SK-N-SH (cell line): Measurements from ENCODE around the gene CEP250. TPM values are rescaled to one million over a fixed set of nuclear protein-coding genes. Genes with fewer than 3 reads are reported as not detected.

Experiments
- CTCF ChIA-PET: fragments of 300-600, 350-600 bp; formaldehyde crosslinking; extraction: SDS; loops from one replicate; lab custom pipeline; 2021; lab: Yijun Ruan, JAX
- POLR2A ChIA-PET: fragments of 350-600 bp; sonication (Branson Sonifier 250); formaldehyde crosslinking; extraction: SDS; loops from one replicate; lab custom pipeline; 2020; ENCODE audit warnings: antibody characterized with exemption, inconsistent platforms; lab: Yijun Ruan, JAX
- DNase-seq: peaks from one replicate; pipeline ENCODE4 v3.0.0; 2012
- H2AFZ ChIP-seq: fragments of 200-600 bp; sonication (generic); 2 replicates; pipeline ENCODE4 v1.8.1; 2016; ENCODE audit warnings: antibody characterized with exemption, mild to moderate bottlenecking, low read depth
- H3F3A ChIP-seq: fragments of 200-600 bp; sonication (generic); replicated peaks from 2 replicates; pipeline ENCODE3; 2016; ENCODE audit warnings: antibody characterized with exemption, mild to moderate bottlenecking; ENCODE audit not compliant: insufficient read depth
- H3K27ac ChIP-seq, 2 experiments: fragments of 200-500 bp in 1 of 2; fragments of 200-600 bp in 1 of 2; sonication (Bioruptor generic) in 1 of 2; sonication (generic), shearing (Covaris generic) in 1 of 2; 2 replicates each; pipeline versions ENCODE4 v1.5.1 to v1.6.1; 2014 to 2016; ENCODE audit warnings: low read depth in 2 of 2, inconsistent platforms in 1 of 2, low read length in 1 of 2, mild to moderate bottlenecking in 1 of 2, mixed read lengths in 1 of 2
- H3K27me3 ChIP-seq: fragments of 200-600 bp; sonication (generic), shearing (Covaris generic); 2 replicates; pipeline ENCODE4 v1.6.1; 2016; ENCODE audit warnings: mixed run types; ENCODE audit not compliant: insufficient read depth
- H3K36me3 ChIP-seq, 2 experiments: fragments of 200-500 bp in 1 of 2; fragments of 200-600 bp in 1 of 2; sonication (Bioruptor generic) in 1 of 2; sonication (generic) in 1 of 2; replicated peaks in 1 of 2; 2 replicates each; pipeline versions ENCODE3 to v1.5.1; 2014 to 2016; ENCODE audit warnings: low read length in 1 of 2, mild to moderate bottlenecking in 1 of 2; ENCODE audit not compliant: insufficient read depth in 2 of 2, control insufficient read depth in 1 of 2
- H3K4me1 ChIP-seq, 2 experiments: fragments of 200-500 bp in 1 of 2; fragments of 200-600 bp in 1 of 2; sonication (Bioruptor generic) in 1 of 2; sonication (generic), shearing (Covaris generic) in 1 of 2; 2 replicates each; pipeline versions ENCODE4 v1.5.1 to v1.6.1; 2014 to 2016; ENCODE audit warnings: low read depth in 1 of 2, low read length in 1 of 2, mixed run types in 1 of 2; ENCODE audit not compliant: insufficient read depth in 2 of 2, control insufficient read depth in 1 of 2
- H3K4me2 ChIP-seq: fragments of 200-600 bp; sonication (generic), shearing (Covaris generic); 2 replicates; pipeline ENCODE4 v1.6.1; 2017; ENCODE audit warnings: mixed run types
- H3K4me3 ChIP-seq, 2 experiments: fragments of 200-500 bp in 1 of 2; fragments of 200-600 bp in 1 of 2; sonication (Bioruptor generic) in 1 of 2; sonication (generic), shearing (Covaris generic) in 1 of 2; 2 replicates each; pipeline versions ENCODE4 v1.5.1 to v1.8.1; 2014 to 2016; ENCODE audit warnings: low read depth in 2 of 2, inconsistent platforms in 1 of 2, low read length in 1 of 2, mild to moderate bottlenecking in 1 of 2, mixed read lengths in 1 of 2, moderate library complexity in 1 of 2
- H3K79me2 ChIP-seq: fragments of 200-600 bp; sonication (generic); 2 replicates; pipeline ENCODE4 v1.8.1; 2017; ENCODE audit warnings: mild to moderate bottlenecking; ENCODE audit not compliant: insufficient read depth
- H3K9ac ChIP-seq: fragments of 200-600 bp; sonication (generic); 2 replicates; pipeline ENCODE4 v1.6.1; 2017; ENCODE audit warnings: mixed run types
- H3K9me2 ChIP-seq: fragments of 200-600 bp; sonication (generic); 2 replicates; pipeline ENCODE4 v1.6.1; 2017; ENCODE audit warnings: mixed run types
- H3K9me3 ChIP-seq: fragments of 200-600 bp; sonication (generic); 2 replicates; pipeline ENCODE4 v1.6.1; 2017; ENCODE audit warnings: mixed run types, mild to moderate bottlenecking, moderate library complexity
- H4K20me1 ChIP-seq: fragments of 200-600 bp; sonication (generic); 2 replicates; pipeline ENCODE4 v1.6.1; 2017; ENCODE audit warnings: mild to moderate bottlenecking, mixed run types; ENCODE audit not compliant: insufficient read depth
- EZH2phosphoT487 ChIP-seq: fragments of 200-600 bp; sonication (generic); IDR thresholded peaks from 2 replicates; pipeline ENCODE4 v1.6.1; 2017; ENCODE audit warnings: low read depth, mixed run types, mild to moderate bottlenecking, antibody characterized with exemption, moderate library complexity, borderline replicate concordance
- FOSL2 ChIP-seq: IDR thresholded peaks from 2 replicates; pipeline ENCODE4 v1.4.0; 2012; ENCODE audit warnings: low read depth, mild to moderate bottlenecking, moderate library complexity, borderline replicate concordance
- GABPA ChIP-seq: IDR thresholded peaks from 2 replicates; pipeline ENCODE4 v1.4.0; 2012; ENCODE audit warnings: low read depth, mild to moderate bottlenecking
- MEF2A ChIP-seq: IDR thresholded peaks from 2 replicates; pipeline ENCODE4 v1.4.0; 2012; ENCODE audit warnings: low read depth, borderline replicate concordance
- NFIC ChIP-seq: IDR thresholded peaks from 2 replicates; pipeline ENCODE4 v1.4.0; 2012; ENCODE audit warnings: borderline replicate concordance
- PBX3 ChIP-seq: IDR thresholded peaks from 2 replicates; pipeline ENCODE4; 2012
- RAD21 ChIP-seq: IDR thresholded peaks from 2 replicates; pipeline ENCODE4 v1.6.1; 2012; ENCODE audit warnings: mild to moderate bottlenecking, low read length
- RCOR1 ChIP-seq: fragments of 150-350 bp; IDR thresholded peaks from 2 replicates; pipeline ENCODE4 v1.6.1; 2017; ENCODE audit warnings: antibody characterized with exemption, low read length
- RFX5 ChIP-seq: IDR thresholded peaks from 2 replicates; pipeline ENCODE4 v1.6.1; 2012; ENCODE audit warnings: mild to moderate bottlenecking, improper control_type of control experiment, low read length
- SIN3A ChIP-seq: IDR thresholded peaks from 2 replicates; pipeline ENCODE4 v1.6.1; 2012; ENCODE audit warnings: low read depth, mild to moderate bottlenecking, low read length, moderate library complexity, borderline replicate concordance
- TEAD4 ChIP-seq: IDR thresholded peaks from 2 replicates; pipeline ENCODE4 v1.4.0; 2012; ENCODE audit warnings: mild to moderate bottlenecking, borderline replicate concordance; ENCODE audit not compliant: insufficient read depth
- ZBTB33 ChIP-seq: IDR thresholded peaks from 2 replicates; pipeline ENCODE4 v1.4.0; 2012; ENCODE audit warnings: low read depth, borderline replicate concordance
- WGBS: methylation state at CpG from one replicate; pipeline ENCODE4 v1.1.6; 2017; ENCODE audit warnings: low lambda C conversion rate; 5-methylcytosine and 5-hydroxymethylcytosine counted together
- polyA plus RNA-seq, 3 experiments: library from polyadenylated mRNA; depleted of rRNA; stranded (reverse); fragments of >200 nt; gene quantifications; 2 replicates each; pipeline ENCODE4 v1.2.3, GENCODE V29; 2012
- TF ChIP-seq, protein P1 (sequence below): fragments of 150-350 bp; IDR thresholded peaks from 2 replicates; pipeline ENCODE4 v1.6.1; 2017; ENCODE audit warnings: antibody characterized with exemption, low read length, low read depth, borderline replicate concordance
- TF ChIP-seq, protein P2 (sequence below): fragments of 150-350 bp; IDR thresholded peaks from 2 replicates; pipeline ENCODE4 v1.6.1; 2016; ENCODE audit warnings: mild to moderate bottlenecking, low read depth, low read length
- TF ChIP-seq, protein P3 (sequence below): IDR thresholded peaks from 2 replicates; pipeline ENCODE4 v1.4.0; 2012; ENCODE audit warnings: low read depth

CEP250 gene
- polyA plus RNA-seq, 1 of the 3 experiments (the other 2 are of a cell fraction), result 13.3 TPM

DNA sequence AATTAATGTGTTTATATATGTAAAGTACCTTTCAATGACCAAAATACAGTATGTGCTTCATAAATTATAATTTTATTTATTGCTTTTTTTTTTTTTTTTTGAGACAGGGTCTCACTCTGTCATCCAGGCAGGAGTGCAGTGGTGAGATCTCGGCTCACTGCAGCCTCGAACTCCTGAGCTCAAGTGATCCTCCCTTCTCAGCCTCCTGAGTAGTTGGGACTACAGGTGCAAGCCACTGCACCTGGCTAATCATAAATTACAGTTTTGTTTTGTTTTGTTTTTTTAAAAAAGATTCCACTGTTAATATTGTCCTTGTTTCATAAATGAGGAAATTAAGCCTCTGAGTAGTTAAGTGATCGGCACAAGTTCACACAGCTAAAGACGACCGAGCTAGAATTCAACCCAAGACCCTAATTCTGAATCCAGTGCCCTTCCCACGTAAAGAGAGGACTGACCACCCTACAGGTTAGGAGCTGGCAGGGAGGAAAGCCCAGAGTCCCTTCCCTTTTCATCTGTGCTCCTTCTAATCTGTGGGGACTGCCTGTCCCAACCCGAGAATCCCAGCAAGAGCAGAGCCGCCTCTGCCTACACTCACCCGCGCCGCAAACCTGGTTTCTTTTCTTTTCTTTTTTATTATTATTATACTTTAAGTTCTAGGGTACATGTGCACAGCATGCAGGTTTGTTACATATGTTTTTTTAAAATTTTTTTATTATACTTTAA, 8.9 kb upstream of the CEP250 start:
- H3K9me3 ChIP-seq, result no peaks in the 10 kb centered on the region
- H3K9ac ChIP-seq, result no peak overlapping the region
- H3K9me2 ChIP-seq, result no peaks in the 10 kb centered on the region
- no peak overlapping the region for H2AFZ ChIP-seq
- peaks cover 4 to 11% of the 10 kb centered on the region in 2 experiments; a peak in 3 of 4 replicates for H3K4me1 ChIP-seq
- POLR2A ChIA-PET, result interaction anchor here (0.9 to 1.1 kb wide), 2 partner anchors 33 to 163 kb away, joined by 3 read pairs; no protein-coding TSS in a partner anchor
- no peaks in the 10 kb centered on the region for H3K79me2 ChIP-seq
- H3K36me3 ChIP-seq, result no peaks in the 10 kb centered on the region
- 82% methylated on average over 11 of the region's 11 CpGs for WGBS
- no peaks in the 10 kb centered on the region for H4K20me1 ChIP-seq
- no peak for DNase-seq
- H3K27me3 ChIP-seq, result no peaks in the 10 kb centered on the region
- peaks cover 16% of the 10 kb centered on the region for H3F3A ChIP-seq
- H3K4me3 ChIP-seq, result no peak overlapping the region
- CTCF ChIA-PET, result interaction anchor here (0.7 to 17.1 kb wide), 15 partner anchors 8 to 627 kb away, joined by 3 to 323 read pairs (median 5); partner anchors contain the start of genes CEP250 and GDF5
- TF ChIP-seq, protein P1, sequence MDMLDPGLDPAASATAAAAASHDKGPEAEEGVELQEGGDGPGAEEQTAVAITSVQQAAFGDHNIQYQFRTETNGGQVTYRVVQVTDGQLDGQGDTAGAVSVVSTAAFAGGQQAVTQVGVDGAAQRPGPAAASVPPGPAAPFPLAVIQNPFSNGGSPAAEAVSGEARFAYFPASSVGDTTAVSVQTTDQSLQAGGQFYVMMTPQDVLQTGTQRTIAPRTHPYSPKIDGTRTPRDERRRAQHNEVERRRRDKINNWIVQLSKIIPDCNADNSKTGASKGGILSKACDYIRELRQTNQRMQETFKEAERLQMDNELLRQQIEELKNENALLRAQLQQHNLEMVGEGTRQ, result no peak
- TF ChIP-seq, protein P2, sequence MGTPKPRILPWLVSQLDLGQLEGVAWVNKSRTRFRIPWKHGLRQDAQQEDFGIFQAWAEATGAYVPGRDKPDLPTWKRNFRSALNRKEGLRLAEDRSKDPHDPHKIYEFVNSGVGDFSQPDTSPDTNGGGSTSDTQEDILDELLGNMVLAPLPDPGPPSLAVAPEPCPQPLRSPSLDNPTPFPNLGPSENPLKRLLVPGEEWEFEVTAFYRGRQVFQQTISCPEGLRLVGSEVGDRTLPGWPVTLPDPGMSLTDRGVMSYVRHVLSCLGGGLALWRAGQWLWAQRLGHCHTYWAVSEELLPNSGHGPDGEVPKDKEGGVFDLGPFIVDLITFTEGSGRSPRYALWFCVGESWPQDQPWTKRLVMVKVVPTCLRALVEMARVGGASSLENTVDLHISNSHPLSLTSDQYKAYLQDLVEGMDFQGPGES, result no peak
- TF ChIP-seq RFX5 (no peak), EZH2phosphoT487 (no peak), RAD21 (no peak), PBX3 (no peak), FOSL2 (no peak), TEAD4 (no peak), GABPA (no peak), ZBTB33 (no peak), NFIC (no peak), SIN3A (no peak), RCOR1 (no peak), MEF2A (no peak)
- TF ChIP-seq, protein P3, sequence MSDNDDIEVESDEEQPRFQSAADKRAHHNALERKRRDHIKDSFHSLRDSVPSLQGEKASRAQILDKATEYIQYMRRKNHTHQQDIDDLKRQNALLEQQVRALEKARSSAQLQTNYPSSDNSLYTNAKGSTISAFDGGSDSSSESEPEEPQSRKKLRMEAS, result no peak
- H3K27ac ChIP-seq, result no peak overlapping the region
- 0 out of 2 replicates have a peak overlapping the region, but pooled peaks have one; percentile 58 for H3K4me2 ChIP-seq
